GM23338 (cell line): Measurements from ENCODE around the gene BNC1. TPM values are rescaled to one million over a fixed set of nuclear protein-coding genes. Genes with fewer than 3 reads are reported as not detected.

ENCODE experiments used
- ATAC-seq: fragments of 200-7000 bp; cut with Tn5 transposase; 3 replicates; pipeline ENCODE4 v1.9.1; 2020
- DNase-seq: peaks from one replicate; pipeline ENCODE4 v3.0.0-alpha.2; 2015; ENCODE audit warnings: low spot score
- H2AFZ ChIP-seq: fragments of 200-600 bp; sonication (generic); 2 replicates; pipeline ENCODE4 v1.8.0; 2016; ENCODE audit warnings: antibody characterized with exemption, mild to moderate bottlenecking, moderate library complexity
- H3F3A ChIP-seq: fragments of 200-600 bp; sonication (generic); replicated peaks from 2 replicates; pipeline ENCODE4 v1.8.0; 2017; ENCODE audit warnings: antibody characterized with exemption, mixed run types, low read depth
- H3K27ac ChIP-seq: fragments of 200-600 bp; sonication (generic); 2 replicates; pipeline ENCODE4 v1.6.1; 2016; ENCODE audit warnings: low read depth
- H3K27me3 ChIP-seq: fragments of 200-600 bp; sonication (generic); 2 replicates; pipeline ENCODE4 v1.8.0; 2016; ENCODE audit warnings: mild to moderate bottlenecking, mixed run types, moderate library complexity; ENCODE audit not compliant: insufficient read depth
- H3K36me3 ChIP-seq: fragments of 200-600 bp; sonication (generic); 2 replicates; pipeline ENCODE4 v1.8.0; 2016; ENCODE audit warnings: mild to moderate bottlenecking; ENCODE audit not compliant: insufficient read depth
- H3K4me1 ChIP-seq: fragments of 200-600 bp; sonication (generic); 2 replicates; pipeline ENCODE4 v1.8.0; 2016; ENCODE audit warnings: mild to moderate bottlenecking, moderate library complexity; ENCODE audit not compliant: insufficient read depth
- H3K4me2 ChIP-seq: fragments of 200-600 bp; sonication (generic); 2 replicates; pipeline ENCODE4 v1.7.1; 2017; ENCODE audit warnings: mixed run types
- H3K4me3 ChIP-seq: fragments of 200-600 bp; sonication (generic); 2 replicates; pipeline ENCODE4 v1.6.1; 2016; ENCODE audit warnings: mixed run types
- H3K79me2 ChIP-seq: fragments of 200-600 bp; sonication (generic); replicated peaks from 2 replicates; pipeline ENCODE4 v1.8.0; 2017; ENCODE audit warnings: mild to moderate bottlenecking; ENCODE audit not compliant: insufficient read depth
- H3K9me2 ChIP-seq: fragments of 200-600 bp; sonication (generic); 2 replicates; pipeline ENCODE4 v1.8.0; 2017; ENCODE audit not compliant: insufficient read depth
- H4K20me1 ChIP-seq: fragments of 200-600 bp; sonication (generic); replicated peaks from 2 replicates; pipeline ENCODE4 v1.8.0; 2017; ENCODE audit warnings: mild to moderate bottlenecking; ENCODE audit not compliant: insufficient read depth
- H3K27ac Mint-ChIP-seq: 2 replicates; pipeline ENCODE4 v1.8.0; 2020; ENCODE audit warnings: inconsistent platforms, mild to moderate bottlenecking, moderate library complexity, mixed read lengths
- H3K27me3 Mint-ChIP-seq: 3 replicates; pipeline ENCODE4 v1.8.0; 2022; ENCODE audit warnings: low read depth, mild to moderate bottlenecking, moderate library complexity, mixed read lengths, inconsistent platforms; ENCODE audit not compliant: insufficient read depth, poor library complexity
- H3K36me3 Mint-ChIP-seq: 3 replicates; pipeline ENCODE4 v1.8.0; 2021; ENCODE audit warnings: low read depth, mild to moderate bottlenecking, inconsistent platforms, moderate library complexity, mixed read lengths
- H3K4me1 Mint-ChIP-seq: 3 replicates; pipeline ENCODE4 v1.8.0; 2020; ENCODE audit warnings: mild to moderate bottlenecking, inconsistent platforms, mixed read lengths
- H3K4me3 Mint-ChIP-seq: 3 replicates; pipeline ENCODE4 v1.8.0; 2021; ENCODE audit warnings: moderate library complexity, mild to moderate bottlenecking, inconsistent platforms, mixed read lengths
- H3K9me3 Mint-ChIP-seq: 3 replicates; pipeline ENCODE4 v1.8.0; 2020; ENCODE audit warnings: moderate library complexity, mild to moderate bottlenecking, inconsistent platforms, mixed read lengths
- CREB1 ChIP-seq: fragments of 250-450 bp; sonication (Bioruptor Pico); IDR thresholded peaks from 2 replicates; pipeline ENCODE4 v1.5.0; 2020; ENCODE audit warnings: low read depth, mild to moderate bottlenecking, moderate library complexity
- EZH2 ChIP-seq: fragments of 200-600 bp; sonication (generic); IDR thresholded peaks from one replicate; pipeline ENCODE4 v1.8.0; 2017; ENCODE audit warnings: antibody characterized with exemption, mild to moderate bottlenecking, low read depth; ENCODE audit not compliant: unreplicated experiment
- EZH2phosphoT487 ChIP-seq: fragments of 200-600 bp; sonication (generic); IDR thresholded peaks from one replicate; pipeline ENCODE4 v1.8.1; 2018; ENCODE audit warnings: antibody characterized with exemption; ENCODE audit not compliant: unreplicated experiment
- JUNB ChIP-seq: IDR thresholded peaks from one replicate; pipeline ENCODE4 v1.6.1; 2016; ENCODE audit warnings: antibody characterized with exemption; ENCODE audit not compliant: unreplicated experiment
- REST ChIP-seq: IDR thresholded peaks from one replicate; pipeline ENCODE4 v1.6.1; 2018; ENCODE audit warnings: antibody characterized with exemption; ENCODE audit not compliant: unreplicated experiment
- STAT1 ChIP-seq: IDR thresholded peaks from one replicate; pipeline ENCODE4 v1.6.1; 2016; ENCODE audit warnings: antibody characterized with exemption; ENCODE audit not compliant: unreplicated experiment
- ZNF114 ChIP-seq: fragments of 250-450 bp; sonication (Bioruptor Pico); IDR thresholded peaks from 2 replicates; pipeline ENCODE4 v1.5.0; 2020; ENCODE audit warnings: mild to moderate bottlenecking, moderate library complexity
- ZNF331 ChIP-seq: fragments of 250-450 bp; sonication (Bioruptor Pico); IDR thresholded peaks from 2 replicates; pipeline ENCODE4 v1.5.0; 2020; ENCODE audit warnings: low read depth, mild to moderate bottlenecking, moderate library complexity
- ZNF462 ChIP-seq: fragments of 250-450 bp; sonication (Bioruptor Pico); IDR thresholded peaks from 2 replicates; pipeline ENCODE4 v1.5.0; 2020; ENCODE audit warnings: mild to moderate bottlenecking, moderate library complexity
- polyA plus RNA-seq: library from polyadenylated mRNA; unstranded; fragments of >200 nt; fragmentation: Nextera tagmentation; extraction: Ambion mirVana; gene quantifications from 2 replicates; pipeline ENCODE4 v1.2.1, GENCODE V29; 2016
- total RNA-seq: library from RNA; depleted of rRNA; stranded (reverse); fragments of >200 nt; shearing (Covaris generic); gene quantifications from 2 replicates; pipeline ENCODE4 v1.2.3, GENCODE V29; 2014
- TF ChIP-seq, protein P1 (sequence below): IDR thresholded peaks from 2 replicates; pipeline ENCODE4 v1.6.1; 2016; ENCODE audit warnings: antibody characterized with exemption

The BNC1 gene
- total and polyA plus RNA-seq, 2 experiments from 2014 or later: 0.26 to 1.1 TPM

GRCh38 chr15:83300826-83301225, 16.4 kb upstream of the BNC1 start (continued):
- TF ChIP-seq REST: no peak
- TF ChIP-seq ZNF114: no peak
- no peak for TF ChIP-seq ZNF331 (CRISPR knock-in tag)

DNA sequence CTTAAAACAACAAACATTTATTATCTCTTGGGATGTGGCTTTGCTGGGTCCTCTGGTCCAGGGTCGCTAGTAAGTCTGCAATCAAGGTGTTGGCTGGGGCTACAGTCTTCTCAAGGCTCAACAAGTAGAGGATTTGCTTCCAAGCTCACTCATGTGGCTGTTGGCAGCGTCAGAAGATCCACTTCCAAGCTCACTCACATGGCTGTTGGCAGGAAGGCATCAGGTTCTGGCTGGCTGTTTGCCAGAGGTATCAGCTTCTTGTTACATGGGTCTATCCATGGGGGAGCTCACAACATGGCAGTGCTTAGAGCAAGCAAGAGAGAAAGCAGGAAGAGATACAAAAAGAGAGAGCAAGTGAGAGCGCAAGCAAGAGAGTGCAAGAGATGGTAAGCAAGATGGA, 15.0 kb upstream of the BNC1 start:
- H3K9me2 ChIP-seq: no peaks in the 10 kb centered on the region; the same call in none of the 2 replicates
- H3K27me3 ChIP-seq: no peaks in the 10 kb centered on the region
- H3K4me3 ChIP-seq: no peak overlapping the region
- ATAC-seq (peak; percentile 71), DNase-seq (no peak)
- H4K20me1 ChIP-seq: no peaks in the 10 kb centered on the region
- H3K79me2 ChIP-seq: no peaks in the 10 kb centered on the region
- H3F3A ChIP-seq: no peaks in the 10 kb centered on the region
- H3K27ac Mint-ChIP-seq: 0 out of 2 replicates have a peak overlapping the region, but pooled peaks have one; percentile 10
- H3K4me2 ChIP-seq: no peak overlapping the region
- no peaks in the 10 kb centered on the region; the same call in 1 of the 3 replicates for H3K9me3 Mint-ChIP-seq
- peaks cover 11% of the 10 kb centered on the region for H3K4me1 Mint-ChIP-seq
- no peaks in the 10 kb centered on the region for H3K36me3 ChIP-seq
- H3K4me3 Mint-ChIP-seq: no peak overlapping the region
- H3K4me1 ChIP-seq: peaks cover 6% of the 10 kb centered on the region; the same call in 1 of the 2 replicates
- peak overlapping the region; percentile 95; the same call in 1 of the 2 replicates for H2AFZ ChIP-seq
- H3K36me3 Mint-ChIP-seq: no peaks in the 10 kb centered on the region
- no peaks in the 10 kb centered on the region for H3K27me3 Mint-ChIP-seq
- H3K27ac ChIP-seq: no peak overlapping the region
- TF ChIP-seq STAT1: no peak
- TF ChIP-seq, protein P1, sequence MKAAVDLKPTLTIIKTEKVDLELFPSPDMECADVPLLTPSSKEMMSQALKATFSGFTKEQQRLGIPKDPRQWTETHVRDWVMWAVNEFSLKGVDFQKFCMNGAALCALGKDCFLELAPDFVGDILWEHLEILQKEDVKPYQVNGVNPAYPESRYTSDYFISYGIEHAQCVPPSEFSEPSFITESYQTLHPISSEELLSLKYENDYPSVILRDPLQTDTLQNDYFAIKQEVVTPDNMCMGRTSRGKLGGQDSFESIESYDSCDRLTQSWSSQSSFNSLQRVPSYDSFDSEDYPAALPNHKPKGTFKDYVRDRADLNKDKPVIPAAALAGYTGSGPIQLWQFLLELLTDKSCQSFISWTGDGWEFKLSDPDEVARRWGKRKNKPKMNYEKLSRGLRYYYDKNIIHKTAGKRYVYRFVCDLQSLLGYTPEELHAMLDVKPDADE: no peak
- TF ChIP-seq ZNF114: no peak
- TF ChIP-seq ZNF462 (CRISPR knock-in tag): no peak
- TF ChIP-seq EZH2phosphoT487: no peak
- no peak for TF ChIP-seq ZNF331 (CRISPR knock-in tag)
- TF ChIP-seq REST: no peak
- TF ChIP-seq CREB1 (CRISPR knock-in tag): no peak
- TF ChIP-seq JUNB: no peak
- no peak for TF ChIP-seq EZH2
